Ovary (tissue), 3 donors: ENCODE results near the gene MEGF10.

Experiments
- CTCF ChIP-seq, 3 donors: fragments of 450-650 bp in 2 of 3; fragments of 200-600 bp in 1 of 3; IDR thresholded peaks; one replicate each; pipeline versions ENCODE4 v1.5.1 to v1.8.0; 2016 to 2022; ENCODE audit warnings: antibody characterized with exemption in 3 of 3, mild to moderate bottlenecking in 1 of 3
- EP300 ChIP-seq: sonication (generic); formaldehyde crosslinking; IDR thresholded peaks from one replicate; pipeline ENCODE4 v1.6.1; 2017; ENCODE audit warnings: antibody characterized with exemption
- donor health status: DM: no; HTN: no; CAD: no.

GRCh38 chr5:127313379-127313778 is 22.8 kb downstream of the MEGF10 start:
- TF ChIP-seq CTCF (IDR thresholded peaks at IDR 0.05) (no peak), EP300 (no peak)
